B cell (primary cell): ENCODE measurements around the gene MRPS2. TPM values are rescaled to one million over a fixed set of nuclear protein-coding genes. Genes with fewer than 3 reads are reported as not detected.

Experiments used
- ATAC-seq: fragments of 200-7000 bp; cut with Tn5 transposase; one replicate; pipeline ENCODE4 v1.10.0; 2021; ENCODE audit warnings: low read depth, mild to moderate bottlenecking, moderate number of reproducible peaks, moderate library complexity
- CTCF ChIA-PET: fragments of 350-600 bp; sonication (Branson Sonifier 250); formaldehyde crosslinking; loops from one replicate; lab custom pipeline; 2021; ENCODE audit warnings: antibody characterized with exemption, inconsistent platforms; lab: Charles Lee
- POLR2A ChIA-PET: fragments of 350-600 bp; sonication (Branson Sonifier 250); formaldehyde crosslinking; loops from one replicate; lab custom pipeline; 2021; ENCODE audit warnings: antibody characterized with exemption; lab: Charles Lee
- DNase-seq: peaks from one replicate; pipeline ENCODE4 v3.0.0; 2013
- H2AFZ ChIP-seq: 2 replicates; pipeline ENCODE4 v1.6.1; 2012; ENCODE audit warnings: mild to moderate bottlenecking, low read depth, low read length; ENCODE audit not compliant: insufficient read depth, poor library complexity, severe bottlenecking
- H3K27ac ChIP-seq, 2 donors: 1 replicate in 1 of 2; 2 replicates in 1 of 2; pipeline ENCODE4 v1.5.1; 2012 to 2013; ENCODE audit warnings: low read length in 2 of 2, mild to moderate bottlenecking in 2 of 2, moderate library complexity in 1 of 2
- H3K27me3 ChIP-seq, 4 experiments: fragments of 200-600 bp in 1 of 4; sonication (generic) in 1 of 4; replicated peaks in 1 of 4; 1 replicate in 2 of 4; 2 replicates in 2 of 4; pipeline versions ENCODE4 v1.6.1 to v1.7.0; 2013 to 2016; ENCODE audit warnings: low read length in 3 of 4, mild to moderate bottlenecking in 2 of 4, mixed read lengths in 1 of 4, moderate library complexity in 1 of 4; ENCODE audit not compliant: insufficient read depth in 4 of 4, control insufficient read depth in 3 of 4; ENCODE audit errors: control extremely low read depth in 1 of 4
- H3K36me3 ChIP-seq, 2 experiments: replicated peaks in 1 of 2; 1 replicate in 1 of 2; 2 replicates in 1 of 2; pipeline versions ENCODE4 v1.6.1 to v1.7.1; 2013; ENCODE audit warnings: low read length in 1 of 2; ENCODE audit not compliant: insufficient read depth in 2 of 2, control insufficient read depth in 1 of 2; ENCODE audit errors: control extremely low read depth in 1 of 2, extremely low read depth in 1 of 2
- H3K4me1 ChIP-seq, 2 donors: fragments of 200-600 bp in 1 of 2; sonication (generic) in 1 of 2; 1 replicate in 1 of 2; 2 replicates in 1 of 2; pipeline versions ENCODE4 v1.5.1 to v1.6.1; 2013 to 2017; ENCODE audit warnings: low read length in 2 of 2; ENCODE audit not compliant: control insufficient read depth in 2 of 2, insufficient read depth in 2 of 2
- H3K4me2 ChIP-seq: replicated peaks from 2 replicates; pipeline ENCODE3; 2012; ENCODE audit warnings: mild to moderate bottlenecking, low read depth, low read length; ENCODE audit not compliant: poor library complexity, severe bottlenecking
- H3K4me3 ChIP-seq, 5 experiments: fragments of 200-600 bp in 1 of 5; sonication (generic) in 1 of 5; 1 replicate in 3 of 5; 2 replicates in 2 of 5; pipeline versions ENCODE4 v1.5.1 to v1.7.0; 2011 to 2016; ENCODE audit warnings: low read length in 4 of 5, mild to moderate bottlenecking in 4 of 5, low read depth in 2 of 5, control low read depth in 1 of 5, moderate library complexity in 1 of 5; ENCODE audit not compliant: insufficient read depth in 1 of 5; ENCODE audit errors: control extremely low read depth in 1 of 5, extremely low read depth in 1 of 5
- H3K79me2 ChIP-seq: fragments of 200-600 bp; sonication (generic); one replicate; pipeline ENCODE4 v1.6.0; 2016; ENCODE audit warnings: low read length; ENCODE audit not compliant: control insufficient read depth, insufficient read depth
- H3K9ac ChIP-seq: fragments of 200-600 bp; sonication (generic); 2 replicates; pipeline ENCODE4 v1.6.1; 2017; ENCODE audit warnings: mild to moderate bottlenecking, low read length, moderate library complexity
- H3K9me3 ChIP-seq, 3 donors: one replicate each; pipeline versions ENCODE4 v1.6.1 to v1.7.1; 2013; ENCODE audit warnings: low read length in 2 of 3; ENCODE audit not compliant: control insufficient read depth in 2 of 3, insufficient read depth in 1 of 3; ENCODE audit errors: control extremely low read depth in 1 of 3
- H4K20me1 ChIP-seq: 2 replicates; pipeline ENCODE4 v1.6.0; 2012; ENCODE audit warnings: mild to moderate bottlenecking, low read length; ENCODE audit not compliant: insufficient read depth, control insufficient read depth, poor library complexity, severe bottlenecking
- H3K27ac Mint-ChIP-seq: one replicate; pipeline ENCODE4 v1.8.0; 2021; ENCODE audit warnings: mixed read lengths
- H3K27me3 Mint-ChIP-seq: one replicate; pipeline ENCODE4 v1.8.0; 2021; ENCODE audit warnings: mixed read lengths
- H3K4me1 Mint-ChIP-seq: one replicate; pipeline ENCODE4 v1.8.0; 2021; ENCODE audit warnings: mixed read lengths
- H3K4me3 Mint-ChIP-seq: one replicate; pipeline ENCODE4 v1.8.0; 2021; ENCODE audit warnings: mixed read lengths
- H3K9me3 Mint-ChIP-seq: one replicate; pipeline ENCODE4 v1.8.0; 2022; ENCODE audit warnings: mixed read lengths; ENCODE audit not compliant: insufficient read depth
- CTCF ChIP-seq: fragments of 200-600 bp; IDR thresholded peaks from one replicate; pipeline ENCODE4 v1.8.0; 2022; ENCODE audit warnings: antibody characterized with exemption, mild to moderate bottlenecking
- EZH2 ChIP-seq: IDR thresholded peaks from 2 replicates; pipeline ENCODE4 v1.6.1; 2012; ENCODE audit warnings: borderline replicate concordance, low read depth, mild to moderate bottlenecking, moderate library complexity, low read length; ENCODE audit not compliant: insufficient read depth, poor library complexity, severe bottlenecking
- WGBS: methylation state at CpG from one replicate; pipeline ENCODE4 v1.1.5; 2013; ENCODE audit warnings: missing lambda C conversion rate; ENCODE audit not compliant: insufficient coverage; 5-methylcytosine and 5-hydroxymethylcytosine counted together
- intact Hi-C: fragments of 100-400 bp; cut with micrococcal nuclease; formaldehyde crosslinking; loops from one replicate; pipeline ENCODE4 v1.10.0; 2022
- polyA plus RNA-seq: library from polyadenylated mRNA; depleted of rRNA; stranded (reverse); fragments of >200 nt; gene quantifications from 2 replicates; pipeline ENCODE4 v1.2.3, GENCODE V29; 2012
- total RNA-seq, 2 donors: library from RNA; stranded (reverse); fragments of 120-200 nt in 1 of 2; gene quantifications; 1 replicate in 1 of 2; 2 replicates in 1 of 2; pipeline versions ENCODE4 v1.2.3 to v1.2.4, GENCODE V29; 2013 to 2022

The MRPS2 gene
- total and polyA plus RNA-seq, 2 donors (not counting 1 experiment from before 2014, with no cell fraction given): 26.7 to 55.1 TPM

GRCh38 chr9:135519179-135519971, 18.9 kb downstream of the MRPS2 start:
- ChIA-PET POLR2A (no interaction called here), CTCF (no interaction called here)
- WGBS: 93% methylated on average over 9 of the region's 10 CpGs
- Histone ChIP-seq H3K27me3 (no peaks in the 10 kb centered on the region), H3K9ac (no peak overlapping the region), H3K27ac (no peak overlapping the region), H4K20me1 (no peaks in the 10 kb centered on the region), H3K9me3 (no peaks in the 10 kb centered on the region), H3K36me3 (no peaks in the 10 kb centered on the region), H3K4me2 (no peak overlapping the region), H3K79me2 (no peaks in the 10 kb centered on the region), H3K4me3 (no peak overlapping the region), H3K4me1 (no peaks in the 10 kb centered on the region), H2AFZ (no peak overlapping the region)
- Mint-ChIP-seq H3K9me3 (no peaks in the 10 kb centered on the region), H3K4me1 (no peaks in the 10 kb centered on the region), H3K27me3 (peaks cover 11% of the 10 kb centered on the region), H3K27ac (no peak overlapping the region), H3K4me3 (no peak overlapping the region)
- no peak for ATAC-seq
- intact Hi-C loops: no loop called here
- DNase-seq: no peak
- TF ChIP-seq CTCF (no peak), EZH2 (no peak)

DNA sequence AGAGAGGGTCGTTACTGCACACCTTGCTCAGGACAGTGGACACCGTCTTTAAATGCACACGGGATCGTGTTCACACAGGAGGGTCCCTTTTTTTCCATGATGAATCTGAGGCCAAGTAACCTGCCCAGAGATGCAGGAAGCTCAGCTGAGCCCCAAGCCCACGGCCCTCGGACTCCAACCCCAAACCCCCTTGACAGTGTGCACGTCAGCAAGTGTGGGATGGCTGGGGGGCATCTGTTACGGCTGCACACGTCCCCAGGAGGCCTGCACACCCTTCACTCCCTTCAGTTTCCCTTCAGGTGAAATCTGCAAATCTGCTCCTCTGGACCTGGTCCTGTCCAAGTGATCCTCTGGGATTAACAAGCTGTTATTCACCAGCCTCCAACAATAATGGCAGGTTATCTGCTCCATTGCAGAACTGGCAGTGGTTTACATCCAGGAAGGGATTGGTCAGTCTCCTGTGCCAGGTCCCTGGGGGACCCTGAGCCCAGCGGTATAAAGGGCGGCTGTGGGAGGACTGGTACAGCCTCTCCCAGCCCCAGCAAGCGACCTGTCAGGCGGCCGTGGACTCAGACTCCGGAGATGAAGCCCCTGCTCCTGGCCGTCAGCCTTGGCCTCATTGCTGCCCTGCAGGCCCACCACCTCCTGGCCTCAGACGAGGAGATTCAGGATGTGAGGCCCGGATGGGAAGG, 20.6 kb downstream of the MRPS2 start, which contains the start of gene LCN1:
TSS of gene LCN1 (plus strand) at position 525 of the 692 bp plus-strand sequence. CDS start at position 583, 58 bp downstream.
- no peaks in the 10 kb centered on the region for H3K9me3 ChIP-seq
- DNase-seq: no peak
- TF ChIP-seq CTCF: no peak
- no peak for TF ChIP-seq EZH2
- H3K4me3 Mint-ChIP-seq: no peak within 1 kb of the TSS
- no peaks in the 10 kb centered on the region for H3K4me1 Mint-ChIP-seq
- no peak within 1 kb of the TSS for H3K9ac ChIP-seq
- POLR2A ChIA-PET: no interaction called here
- H3K4me1 ChIP-seq: no peaks in the 10 kb centered on the region
- CTCF ChIA-PET: no interaction called here
- no peak within 1 kb of the TSS for H2AFZ ChIP-seq
- H3K27me3 ChIP-seq: no peaks in the 10 kb centered on the region
- no peak within 1 kb of the TSS for H3K4me2 ChIP-seq
- no peak within 1 kb of the TSS for H3K4me3 ChIP-seq
- H3K27ac ChIP-seq: no peak within 1 kb of the TSS
- no peaks in the 10 kb centered on the region for H4K20me1 ChIP-seq
- no peak within 1 kb of the TSS for H3K27ac Mint-ChIP-seq
- intact Hi-C loops: no loop called here
- no peaks in the 10 kb centered on the region for H3K79me2 ChIP-seq
- H3K27me3 Mint-ChIP-seq: peaks cover 11% of the 10 kb centered on the region
- WGBS: 95% methylated on average over 13 of the region's 18 CpGs
- H3K36me3 ChIP-seq: no peaks in the 10 kb centered on the region
- no peaks in the 10 kb centered on the region for H3K9me3 Mint-ChIP-seq
- ATAC-seq: no peak
